ENCODE data around the gene DTNBP1.

DTNBP1 gene

GRCh38 chr6:15477746-15478145 lies 185.1 kb downstream of the DTNBP1 start:
- Histone ChIP-seq H3K4me1 (ENCODE audit: control insufficient read depth, insufficient read depth, low read length, poor library complexity, severe bottlenecking) (no peaks in the 10 kb centered on the region), H3K36me3 (ENCODE audit: control insufficient read depth, insufficient read depth, low read length) (peaks cover 14% of the 10 kb centered on the region), H3K9me3 (ENCODE audit: control insufficient read depth, low read length) (no peaks in the 10 kb centered on the region), H3K4me3 (ENCODE audit: extremely low read depth, insufficient read depth, low read length, poor library complexity, severe bottlenecking) (no peak overlapping the region), H3K27ac (ENCODE audit: low read depth, low read length, severe bottlenecking) (no peak overlapping the region)
- 50 to 63% methylated on average over 2 to 4 of the region's 5 CpGs for WGBS, 2 experiments (ENCODE audit: insufficient coverage in 2 of 2)

GRCh38 chr6:15476631-15477380 lies 186.0 kb downstream of the DTNBP1 start:
- Histone ChIP-seq H3K36me3 (ENCODE audit: control insufficient read depth, insufficient read depth, low read length) (peaks cover 14% of the 10 kb centered on the region), H3K4me3 (ENCODE audit: extremely low read depth, insufficient read depth, low read length, poor library complexity, severe bottlenecking) (no peak overlapping the region), H3K9me3 (ENCODE audit: control insufficient read depth, low read length) (no peaks in the 10 kb centered on the region), H3K27ac (ENCODE audit: low read depth, low read length, severe bottlenecking) (no peak overlapping the region), H3K4me1 (ENCODE audit: control insufficient read depth, insufficient read depth, low read length, poor library complexity, severe bottlenecking) (no peaks in the 10 kb centered on the region)
- WGBS, 2 experiments (ENCODE audit: insufficient coverage in 2 of 2) = 87 to 92% methylated on average over 4 of the region's 7 CpGs

- Histone ChIP-seq H3K4me3 (ENCODE audit: extremely low read depth, insufficient read depth, low read length, poor library complexity, severe bottlenecking) (no peak overlapping the region), H3K36me3 (ENCODE audit: control insufficient read depth, insufficient read depth, low read length) (peaks cover 18% of the 10 kb centered on the region), H3K9me3 (ENCODE audit: control insufficient read depth, low read length) (no peaks in the 10 kb centered on the region), H3K27ac (ENCODE audit: low read depth, low read length, severe bottlenecking) (no peak overlapping the region), H3K4me1 (ENCODE audit: control insufficient read depth, insufficient read depth, low read length, poor library complexity, severe bottlenecking) (no peaks in the 10 kb centered on the region)
- WGBS, 2 experiments (ENCODE audit: insufficient coverage in 2 of 2) = 80 to 100% methylated on average over 1 to 2 of the region's 4 CpGs
Observed at GRCh38 chr6:15475872-15476271, 187.0 kb downstream of the DTNBP1 start.

- Histone ChIP-seq H3K4me1 (ENCODE audit: control insufficient read depth, insufficient read depth, low read length, poor library complexity, severe bottlenecking) (no peaks in the 10 kb centered on the region), H3K9me3 (ENCODE audit: control insufficient read depth, low read length) (no peaks in the 10 kb centered on the region), H3K36me3 (ENCODE audit: control insufficient read depth, insufficient read depth, low read length) (peaks cover 23% of the 10 kb centered on the region), H3K27ac (ENCODE audit: low read depth, low read length, severe bottlenecking) (no peak overlapping the region), H3K4me3 (ENCODE audit: extremely low read depth, insufficient read depth, low read length, poor library complexity, severe bottlenecking) (no peak overlapping the region)
- 86 to 88% methylated on average over 2 of the region's 6 CpGs for WGBS, 2 experiments (ENCODE audit: insufficient coverage in 2 of 2)
Observed at GRCh38 chr6:15475261-15475660, 187.6 kb downstream of the DTNBP1 start.

GRCh38 chr6:15474196-15474595 lies 188.6 kb downstream of the DTNBP1 start:
- Histone ChIP-seq H3K36me3 (ENCODE audit: control insufficient read depth, insufficient read depth, low read length) (peaks cover 29% of the 10 kb centered on the region), H3K9me3 (ENCODE audit: control insufficient read depth, low read length) (no peaks in the 10 kb centered on the region), H3K4me1 (ENCODE audit: control insufficient read depth, insufficient read depth, low read length, poor library complexity, severe bottlenecking) (no peaks in the 10 kb centered on the region), H3K27ac (ENCODE audit: low read depth, low read length, severe bottlenecking) (no peak overlapping the region), H3K4me3 (ENCODE audit: extremely low read depth, insufficient read depth, low read length, poor library complexity, severe bottlenecking) (no peak overlapping the region)
- 100% methylated on average over 1 of the region's 2 CpGs; no CpG with 5 or more reads in 1 of the 2 experiments for WGBS, 2 experiments (ENCODE audit: insufficient coverage in 2 of 2)

- 85 to 94% methylated on average over 4 of the region's 6 CpGs for WGBS, 2 experiments (ENCODE audit: insufficient coverage in 2 of 2)
Observed at GRCh38 chr6:15473741-15474161, 189.1 kb downstream of the DTNBP1 start.

GRCh38 chr6:15473174-15473573 lies 189.7 kb downstream of the DTNBP1 start:
- WGBS, 2 experiments (ENCODE audit: insufficient coverage in 2 of 2) = 92 to 98% methylated on average over 5 of the region's 7 CpGs
- H3K4me1 ChIP-seq (ENCODE audit: control insufficient read depth, insufficient read depth, low read length, poor library complexity, severe bottlenecking) = no peaks in the 10 kb centered on the region
- peaks cover 38% of the 10 kb centered on the region for H3K36me3 ChIP-seq (ENCODE audit: control insufficient read depth, insufficient read depth, low read length)
- H3K4me3 ChIP-seq (ENCODE audit: extremely low read depth, insufficient read depth, low read length, poor library complexity, severe bottlenecking) = no peak overlapping the region
- no peaks in the 10 kb centered on the region for H3K9me3 ChIP-seq (ENCODE audit: control insufficient read depth, low read length)
- no peak overlapping the region for H3K27ac ChIP-seq (ENCODE audit: low read depth, low read length, severe bottlenecking)

More at GRCh38 chr6:15473741-15474161, 189.1 kb downstream of the DTNBP1 start:
- Histone ChIP-seq H3K36me3 (ENCODE audit: control insufficient read depth, insufficient read depth, low read length) (peaks cover 33% of the 10 kb centered on the region), H3K4me1 (ENCODE audit: control insufficient read depth, insufficient read depth, low read length, poor library complexity, severe bottlenecking) (no peaks in the 10 kb centered on the region), H3K4me3 (ENCODE audit: extremely low read depth, insufficient read depth, low read length, poor library complexity, severe bottlenecking) (no peak overlapping the region), H3K9me3 (ENCODE audit: control insufficient read depth, low read length) (no peaks in the 10 kb centered on the region), H3K27ac (ENCODE audit: low read depth, low read length, severe bottlenecking) (no peak overlapping the region)

Data from mesodermal cell (in vitro differentiated cells).